PC-3 (cell line): ENCODE measurements around the gene TIE1. TPM values are rescaled to one million over a fixed set of nuclear protein-coding genes. Genes with fewer than 3 reads are reported as not detected.

Source experiments
- ATAC-seq: fragments of 200-7000 bp; cut with Tn5 transposase; 2 replicates; pipeline ENCODE4 v1.9.1; 2020; ENCODE audit warnings: mild to moderate bottlenecking, moderate library complexity
- BruUV-seq: library from RNA; stranded (reverse); fragments of 400-500 nt; replicated peaks from 2 replicates; lab custom pipeline; 2021; lab: Mats Ljungman, UMichigan
- CTCF ChIA-PET: fragments of 300-600 bp; sonication (Branson Sonifier 250); formaldehyde crosslinking; loops from one replicate; lab custom pipeline; 2022; ENCODE audit warnings: antibody characterized with exemption; lab: Charles Lee
- POLR2A ChIA-PET: fragments of 300-600 bp; sonication (Branson Sonifier 250); formaldehyde crosslinking; loops from one replicate; lab custom pipeline; 2022; ENCODE audit warnings: antibody characterized with exemption; ENCODE audit not compliant: unreplicated experiment; lab: Charles Lee
- DNase-seq: peaks from one replicate; pipeline ENCODE4 v3.0.0-alpha.2; 2015
- H2AFZ ChIP-seq: fragments of 300-600 bp; sonication (generic); 2 replicates; pipeline ENCODE4 v1.6.0; 2016; ENCODE audit warnings: antibody characterized with exemption, low read length
- H3F3A ChIP-seq: fragments of 300-600 bp; sonication (generic); one replicate; pipeline ENCODE4 v1.6.0; 2017; ENCODE audit warnings: antibody characterized with exemption, low read length, control low read depth, mild to moderate bottlenecking; ENCODE audit not compliant: unreplicated experiment
- H3K27ac ChIP-seq: fragments of 300-600 bp; sonication (generic); 2 replicates; pipeline ENCODE4 v1.5.1; 2016; ENCODE audit warnings: mild to moderate bottlenecking, low read length
- H3K27me3 ChIP-seq: fragments of 300-600 bp; sonication (generic); 2 replicates; pipeline ENCODE4 v1.6.1; 2016; ENCODE audit warnings: low read length, mixed read lengths
- H3K36me3 ChIP-seq: fragments of 300-600 bp; sonication (generic); 2 replicates; pipeline ENCODE4 v1.6.1; 2016; ENCODE audit warnings: low read depth, mixed run types, low read length, mixed read lengths
- H3K4me1 ChIP-seq: fragments of 300-600 bp; sonication (generic); 2 replicates; pipeline ENCODE4 v1.5.1; 2016; ENCODE audit warnings: low read length; ENCODE audit not compliant: insufficient read depth
- H3K4me2 ChIP-seq: fragments of 300-600 bp; sonication (generic); 2 replicates; pipeline ENCODE4 v1.6.0; 2016; ENCODE audit warnings: low read length
- H3K4me3 ChIP-seq: fragments of 300-600 bp; sonication (generic); 2 replicates; pipeline ENCODE4 v1.5.1; 2016; ENCODE audit warnings: mild to moderate bottlenecking, low read length, mixed read lengths
- H3K79me2 ChIP-seq: fragments of 300-600 bp; sonication (generic); 2 replicates; pipeline ENCODE4 v1.6.1; 2017; ENCODE audit warnings: low read length, mixed read lengths
- H3K9ac ChIP-seq: fragments of 300-600 bp; sonication (generic); 2 replicates; pipeline ENCODE4 v1.6.0; 2016; ENCODE audit warnings: mild to moderate bottlenecking, low read length
- H3K9me2 ChIP-seq: fragments of 300-600 bp; sonication (generic); replicated peaks from 2 replicates; pipeline ENCODE4 v1.6.1; 2016; ENCODE audit warnings: mixed run types, low read length, mixed read lengths
- H3K9me3 ChIP-seq: fragments of 300-600 bp; sonication (generic); 2 replicates; pipeline ENCODE4 v1.6.1; 2016; ENCODE audit warnings: low read length, mixed read lengths
- H4K20me1 ChIP-seq: fragments of 300-600 bp; sonication (generic); 2 replicates; pipeline ENCODE4 v1.6.1; 2016; ENCODE audit warnings: low read length, mixed read lengths
- CTCF ChIP-seq: fragments of 300-600 bp; sonication (generic); conservative IDR thresholded peaks from 2 replicates; pipeline ENCODE4 v1.5.1; 2017; ENCODE audit warnings: antibody characterized with exemption, low read depth, mild to moderate bottlenecking, low read length
- EZH2 ChIP-seq: fragments of 300-600 bp; sonication (generic); IDR thresholded peaks from one replicate; pipeline ENCODE4 v1.6.1; 2017; ENCODE audit warnings: antibody characterized with exemption, mild to moderate bottlenecking, low read length; ENCODE audit not compliant: unreplicated experiment
- EZH2phosphoT487 ChIP-seq: fragments of 300-600 bp; sonication (generic); IDR thresholded peaks from 2 replicates; pipeline ENCODE4 v1.6.1; 2018; ENCODE audit warnings: mild to moderate bottlenecking, antibody characterized with exemption, low read length, borderline replicate concordance
- intact Hi-C: fragments of 100-400 bp; cut with micrococcal nuclease; formaldehyde crosslinking; loops from 2 replicates; pipeline ENCODE4 v1.9.0; 2023
- total RNA-seq: library from RNA; depleted of rRNA; stranded (reverse); fragments of >200 nt; gene quantifications from 2 replicates; pipeline ENCODE4 v1.2.3, GENCODE V29; 2014

TIE1 gene
- total RNA-seq, 1 experiment from 2014 or later = 1.5 TPM

- Histone ChIP-seq H3K27ac (no peak overlapping the region), H3K4me2 (no peak overlapping the region), H3K9me2 (no peaks in the 10 kb centered on the region), H3K79me2 (no peaks in the 10 kb centered on the region), H2AFZ (no peak overlapping the region), H3F3A (no peaks in the 10 kb centered on the region), H3K36me3 (no peaks in the 10 kb centered on the region), H3K4me3 (no peak overlapping the region), H4K20me1 (no peaks in the 10 kb centered on the region), H3K4me1 (no peaks in the 10 kb centered on the region), H3K27me3 (no peaks in the 10 kb centered on the region), H3K9ac (no peak overlapping the region), H3K9me3 (no peaks in the 10 kb centered on the region)
- ChIA-PET POLR2A (interaction anchor here (0.7 kb wide), 1 partner anchor 47 kb away, joined by 4 read pairs; no protein-coding TSS in a partner anchor), CTCF (no interaction called here)
- intact Hi-C loops = no loop called here
- no TSS peak for BruUV-seq
- ATAC-seq (no peak), DNase-seq (no peak)
- TF ChIP-seq EZH2phosphoT487 = no peak
- TF ChIP-seq CTCF = no peak
These were observed 17.2 kb downstream of the TIE1 start for GRCh38 chr1:43317817-43318471.

- ChIA-PET POLR2A (no interaction called here), CTCF (no interaction called here)
- H2AFZ ChIP-seq = no peak overlapping the region
- no peaks in the 10 kb centered on the region for H3K27me3 ChIP-seq
- H3K4me1 ChIP-seq = no peaks in the 10 kb centered on the region
- no peaks in the 10 kb centered on the region for H4K20me1 ChIP-seq
- no peaks in the 10 kb centered on the region for H3K79me2 ChIP-seq
- H3K9ac ChIP-seq = no peak overlapping the region
- H3K4me2 ChIP-seq = no peak overlapping the region
- no peaks in the 10 kb centered on the region for H3K9me2 ChIP-seq
- intact Hi-C loops = no loop called here
- no peaks in the 10 kb centered on the region for H3F3A ChIP-seq
- DNase-seq (no peak), ATAC-seq (no peak; the same call in 1 of the 2 replicates)
- H3K9me3 ChIP-seq = no peaks in the 10 kb centered on the region
- H3K27ac ChIP-seq = no peak overlapping the region
- no TSS peak for BruUV-seq
- H3K36me3 ChIP-seq = no peaks in the 10 kb centered on the region
- no peak overlapping the region for H3K4me3 ChIP-seq
- TF ChIP-seq CTCF = no peak
- TF ChIP-seq EZH2 = no peak
- no peak for TF ChIP-seq EZH2phosphoT487
These were observed 18.0 kb downstream of the TIE1 start for GRCh38 chr1:43318831-43319230.

GRCh38 chr1:43319288-43319687 lies 18.5 kb downstream of the TIE1 start:
- H3K9me2 ChIP-seq = no peaks in the 10 kb centered on the region
- H2AFZ ChIP-seq = no peak overlapping the region
- ChIA-PET CTCF (no interaction called here), POLR2A (no interaction called here)
- H4K20me1 ChIP-seq = no peaks in the 10 kb centered on the region
- no peak for DNase-seq
- H3F3A ChIP-seq = no peaks in the 10 kb centered on the region
- BruUV-seq = no TSS peak
- H3K4me3 ChIP-seq = no peak overlapping the region
- H3K27ac ChIP-seq = no peak overlapping the region
- no peaks in the 10 kb centered on the region for H3K79me2 ChIP-seq
- intact Hi-C loops = no loop called here
- no peaks in the 10 kb centered on the region for H3K4me1 ChIP-seq
- TF ChIP-seq EZH2 (no peak), CTCF (no peak), EZH2phosphoT487 (no peak)
- H3K4me2 ChIP-seq = no peak overlapping the region
- H3K9me3 ChIP-seq = no peaks in the 10 kb centered on the region
- no peak overlapping the region for H3K9ac ChIP-seq
- no peaks in the 10 kb centered on the region for H3K27me3 ChIP-seq
- no peak for ATAC-seq
- H3K36me3 ChIP-seq = no peaks in the 10 kb centered on the region
